DOHH2 (cell line): ENCODE measurements around the gene MAGI3.
"Not testable (repeated sequence)": the region's sequence is repeated elsewhere in the genome, so short reads cannot be mapped to it uniquely, and the experiment has no call there.

Source experiments
- H3F3A ChIP-seq: fragments of 200-600 bp; sonication (generic), shearing (Covaris generic); 2 replicates; pipeline ENCODE4 v1.6.0; 2016; ENCODE audit warnings: antibody characterized with exemption, mild to moderate bottlenecking; ENCODE audit not compliant: control insufficient read depth, insufficient read depth
- H3K27ac ChIP-seq: fragments of 200-600 bp; sonication (generic); 2 replicates; pipeline ENCODE4 v1.5.1; 2014; ENCODE audit warnings: low read depth, mild to moderate bottlenecking, low read length, moderate library complexity
- H3K27me3 ChIP-seq: fragments of 200-600 bp; sonication (generic); 2 replicates; pipeline ENCODE4 v1.6.1; 2014; ENCODE audit warnings: mild to moderate bottlenecking, low read length, mixed read lengths; ENCODE audit not compliant: control insufficient read depth
- H3K36me3 ChIP-seq: fragments of 200-600 bp; sonication (generic); 2 replicates; pipeline ENCODE4 v1.6.1; 2014; ENCODE audit warnings: mild to moderate bottlenecking, low read length, moderate library complexity, mixed read lengths; ENCODE audit not compliant: control insufficient read depth
- H3K4me1 ChIP-seq: fragments of 200-600 bp; sonication (generic); 2 replicates; pipeline ENCODE4 v1.6.1; 2014; ENCODE audit warnings: mild to moderate bottlenecking, low read length, mixed read lengths; ENCODE audit not compliant: control insufficient read depth
- H3K4me2 ChIP-seq: fragments of 200-600 bp; sonication (generic); 2 replicates; pipeline ENCODE4 v1.6.0; 2014; ENCODE audit warnings: mild to moderate bottlenecking, low read length, moderate library complexity
- H3K4me3 ChIP-seq: fragments of 200-600 bp; sonication (generic); 2 replicates; pipeline ENCODE4 v1.5.1; 2014; ENCODE audit warnings: mild to moderate bottlenecking, low read length, mixed read lengths
- H3K79me2 ChIP-seq: fragments of 200-600 bp; sonication (generic); 2 replicates; pipeline ENCODE4 v1.6.1; 2014; ENCODE audit warnings: mild to moderate bottlenecking, low read length, mixed read lengths; ENCODE audit not compliant: control insufficient read depth
- H3K9me2 ChIP-seq: fragments of 200-600 bp; sonication (generic); replicated peaks from 2 replicates; pipeline ENCODE4 v1.6.1; 2014; ENCODE audit warnings: mild to moderate bottlenecking, low read length, mixed read lengths; ENCODE audit not compliant: control insufficient read depth
- H3K9me3 ChIP-seq: fragments of 200-600 bp; sonication (generic); 2 replicates; pipeline ENCODE4 v1.6.1; 2014; ENCODE audit warnings: antibody characterized with exemption, low read length, mixed read lengths; ENCODE audit not compliant: control insufficient read depth, insufficient read depth
- H4K20me1 ChIP-seq: fragments of 200-600 bp; sonication (generic); 2 replicates; pipeline ENCODE4 v1.6.0; 2014; ENCODE audit warnings: low read depth, mild to moderate bottlenecking, antibody characterized with exemption, low read length, moderate library complexity; ENCODE audit not compliant: control insufficient read depth, insufficient read depth
- CTCF ChIP-seq: fragments of 200-600 bp; sonication (generic); IDR thresholded peaks from one replicate; pipeline ENCODE4 v1.5.1; 2014; ENCODE audit warnings: antibody characterized with exemption, mild to moderate bottlenecking, low read depth, low read length; ENCODE audit not compliant: poor library complexity, severe bottlenecking
- EZH2phosphoT487 ChIP-seq: fragments of 200-600 bp; sonication (generic); IDR thresholded peaks from 2 replicates; pipeline ENCODE4 v1.6.1; 2017; ENCODE audit warnings: borderline replicate concordance, mild to moderate bottlenecking, antibody characterized with exemption, low read length, moderate library complexity, mixed read lengths

MAGI3 gene

GRCh38 chr1:113409363-113409762 is 19.0 kb downstream of the MAGI3 start:
- Histone ChIP-seq H4K20me1 (no peaks in the 10 kb centered on the region), H3F3A (no peaks in the 10 kb centered on the region), H3K79me2 (no peaks in the 10 kb centered on the region)

DNA sequence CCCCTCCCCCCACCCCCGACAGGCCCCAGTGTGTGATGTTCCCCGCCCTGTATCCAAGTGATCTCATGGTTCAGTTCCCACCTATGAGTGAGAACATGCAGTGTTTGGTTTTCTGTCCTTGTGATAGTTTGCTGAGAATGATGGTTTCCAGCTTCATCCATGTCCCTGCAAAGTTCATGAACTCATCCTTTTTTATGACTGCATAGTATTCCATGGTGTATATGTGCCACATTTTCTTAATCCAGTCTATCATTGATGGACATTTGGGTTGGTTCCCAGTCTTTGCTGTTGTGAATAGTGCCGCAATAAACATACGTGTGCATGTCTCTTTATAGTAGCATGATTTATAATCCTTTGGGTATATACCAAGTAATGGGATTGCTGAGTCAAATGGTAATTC is 21.7 kb downstream of the MAGI3 start:
- not testable (repeated sequence) for H3K27ac ChIP-seq, H3K4me2 ChIP-seq, H3K9me3 ChIP-seq, H3K4me3 ChIP-seq, H3K4me1 ChIP-seq, H3K9me2 ChIP-seq, H4K20me1 ChIP-seq, H3K36me3 ChIP-seq, H3F3A ChIP-seq, H3K27me3 ChIP-seq, H3K79me2 ChIP-seq

More at GRCh38 chr1:113409363-113409762, 19.0 kb downstream of the MAGI3 start:
- Histone ChIP-seq H3K27ac (no peak overlapping the region), H3K4me3 (no peak overlapping the region), H3K4me2 (no peak overlapping the region), H3K36me3 (no peaks in the 10 kb centered on the region), H3K4me1 (no peaks in the 10 kb centered on the region), H3K27me3 (no peaks in the 10 kb centered on the region), H3K9me3 (no peaks in the 10 kb centered on the region), H3K9me2 (no peaks in the 10 kb centered on the region)
- no peak for TF ChIP-seq CTCF
- no peak for TF ChIP-seq EZH2phosphoT487

DNA sequence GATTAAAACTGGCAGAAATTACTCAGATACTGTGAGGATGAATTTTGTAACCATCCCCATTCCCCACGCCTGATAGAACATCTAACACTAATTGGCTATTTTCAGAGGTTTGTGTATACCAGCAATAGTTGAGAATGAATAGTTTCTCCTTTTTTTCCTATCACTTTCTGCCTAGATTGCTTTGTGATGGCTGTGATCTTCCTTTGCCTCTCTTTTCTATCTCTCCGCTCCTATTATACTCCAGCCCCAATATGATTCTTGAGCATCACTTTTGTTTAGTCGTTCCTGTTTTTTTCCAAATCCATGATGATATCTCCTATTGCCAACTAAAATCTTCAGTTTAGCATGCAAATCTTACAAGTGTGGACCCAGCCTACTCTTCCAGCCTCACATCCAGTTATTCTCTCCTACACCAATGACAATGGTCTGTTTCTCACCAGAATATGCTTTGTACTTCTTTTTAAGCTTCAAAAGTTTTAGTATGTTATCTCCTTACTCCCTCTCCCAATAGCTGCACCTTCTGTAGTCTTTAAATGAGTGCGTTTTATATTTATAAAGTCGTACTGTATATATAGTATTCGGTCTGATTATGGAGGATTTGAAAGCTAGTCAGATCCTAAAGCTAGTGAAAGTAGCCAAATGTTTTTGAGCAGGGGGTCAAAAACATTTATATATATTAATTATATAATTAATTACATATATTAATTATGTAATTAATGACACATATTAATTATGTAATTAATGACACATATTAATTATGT is 25.2 kb downstream of the MAGI3 start:
- Histone ChIP-seq H3K4me2 (no peak overlapping the region), H3K9me2 (no peaks in the 10 kb centered on the region), H3K9me3 (no peaks in the 10 kb centered on the region), H3K4me1 (no peaks in the 10 kb centered on the region), H3K27ac (no peak overlapping the region), H3K4me3 (no peak overlapping the region), H3F3A (peaks cover 5% of the 10 kb centered on the region; the same call in 1 of the 2 replicates), H3K36me3 (no peaks in the 10 kb centered on the region), H3K79me2 (no peaks in the 10 kb centered on the region), H3K27me3 (no peaks in the 10 kb centered on the region), H4K20me1 (no peaks in the 10 kb centered on the region)
- no peak for TF ChIP-seq CTCF
- no peak for TF ChIP-seq EZH2phosphoT487

DNA sequence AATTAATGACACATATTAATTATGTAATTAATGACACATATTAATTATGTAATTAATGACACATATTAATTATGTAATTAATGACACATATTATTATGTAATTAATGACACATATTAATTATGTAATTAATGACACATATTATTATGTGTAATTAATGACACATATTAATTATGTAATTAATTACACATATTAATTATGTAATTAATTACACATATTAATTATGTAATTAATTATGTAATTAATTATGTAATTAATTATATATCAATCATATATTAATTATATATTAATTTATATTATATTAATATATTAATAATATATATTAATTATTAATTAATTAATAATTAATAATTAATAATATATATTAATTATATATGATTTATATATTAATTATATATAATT is 25.8 kb downstream of the MAGI3 start:
- not testable (repeated sequence) for H3K9me3 ChIP-seq, H3K4me3 ChIP-seq, H4K20me1 ChIP-seq, H3K9me2 ChIP-seq, H3K36me3 ChIP-seq, H3K4me2 ChIP-seq, H3K4me1 ChIP-seq, H3F3A ChIP-seq, H3K27ac ChIP-seq, H3K79me2 ChIP-seq, H3K27me3 ChIP-seq
